Liver (tissue), 9 donors: ENCODE measurements around the gene ENOX2. TPM values are rescaled to one million over a fixed set of nuclear protein-coding genes. Genes with fewer than 3 reads are reported as not detected.

ENCODE experiments used
- DNase-seq: peaks from one replicate; pipeline ENCODE4 v3.0.0-alpha.2; 2017; ENCODE audit warnings: low spot score
- H3K27ac ChIP-seq, 2 donors: one replicate each; pipeline ENCODE4 v1.7.0; 2013; ENCODE audit warnings: inconsistent platforms in 2 of 2, low read length in 2 of 2, control low read depth in 1 of 2, low read depth in 1 of 2, mild to moderate bottlenecking in 1 of 2
- H3K27me3 ChIP-seq, 4 donors: one replicate each; pipeline versions ENCODE4 v1.6.1 to v1.7.0; 2013; ENCODE audit warnings: low read length in 3 of 4, inconsistent platforms in 1 of 4, mild to moderate bottlenecking in 1 of 4, moderate library complexity in 1 of 4; ENCODE audit not compliant: control insufficient read depth in 4 of 4, insufficient read depth in 4 of 4
- H3K36me3 ChIP-seq, 4 donors: one replicate each; pipeline versions ENCODE4 v1.6.1 to v1.7.0; 2013; ENCODE audit warnings: low read length in 3 of 4, mild to moderate bottlenecking in 3 of 4, low read depth in 1 of 4, moderate library complexity in 1 of 4; ENCODE audit not compliant: control insufficient read depth in 4 of 4, insufficient read depth in 3 of 4
- H3K4me1 ChIP-seq, 4 donors: one replicate each; pipeline versions ENCODE4 v1.6.1 to v1.7.0; 2013; ENCODE audit warnings: low read length in 3 of 4, mild to moderate bottlenecking in 3 of 4, moderate library complexity in 1 of 4; ENCODE audit not compliant: control insufficient read depth in 4 of 4, insufficient read depth in 4 of 4
- H3K4me3 ChIP-seq, 3 donors: one replicate each; pipeline versions ENCODE4 v1.6.1 to v1.7.0; 2013; ENCODE audit warnings: low read length in 3 of 3, control low read depth in 1 of 3, low read depth in 1 of 3, mild to moderate bottlenecking in 1 of 3
- H3K9ac ChIP-seq, 2 donors: one replicate each; pipeline ENCODE4 v1.7.0; 2013; ENCODE audit warnings: low read length in 2 of 2, mild to moderate bottlenecking in 2 of 2, moderate library complexity in 2 of 2, control low read depth in 1 of 2, low read depth in 1 of 2
- H3K9me3 ChIP-seq, 4 donors: one replicate each; pipeline versions ENCODE4 v1.6.1 to v1.7.0; 2013; ENCODE audit warnings: low read length in 3 of 4; ENCODE audit not compliant: control insufficient read depth in 4 of 4
- EGR1 ChIP-seq, 2 donors: IDR thresholded peaks; 2 replicates each; pipeline ENCODE4 v1.6.1; 2016 to 2018; ENCODE audit warnings: antibody characterized with exemption in 2 of 2, low read depth in 2 of 2
- FOXA1 ChIP-seq: IDR thresholded peaks from 2 replicates; pipeline ENCODE4 v1.6.1; 2016; ENCODE audit warnings: antibody characterized with exemption
- FOXA2 ChIP-seq: IDR thresholded peaks from 2 replicates; pipeline ENCODE4 v1.6.1; 2016; ENCODE audit warnings: antibody characterized with exemption
- GABPA ChIP-seq, 2 donors: IDR thresholded peaks in 1 of 2; conservative IDR thresholded peaks in 1 of 2; 2 replicates each; pipeline ENCODE4 v1.6.1; 2016; ENCODE audit warnings: antibody characterized with exemption in 2 of 2, mild to moderate bottlenecking in 1 of 2, moderate library complexity in 1 of 2
- HNF4A ChIP-seq, 2 donors: conservative IDR thresholded peaks; 2 replicates each; pipeline ENCODE4 v1.6.1; 2016; ENCODE audit warnings: antibody characterized with exemption in 2 of 2, mild to moderate bottlenecking in 2 of 2
- HNF4G ChIP-seq: IDR thresholded peaks from 2 replicates; pipeline ENCODE4 v1.6.1; 2016; ENCODE audit warnings: antibody characterized with exemption
- JUND ChIP-seq, 2 donors: IDR thresholded peaks; 2 replicates each; pipeline ENCODE4 v1.6.1; 2016; ENCODE audit warnings: antibody characterized with exemption in 2 of 2
- NR2F2 ChIP-seq: IDR thresholded peaks from 2 replicates; pipeline ENCODE4 v1.6.1; 2016; ENCODE audit warnings: antibody characterized with exemption
- RAD21 ChIP-seq, 2 donors: IDR thresholded peaks; 2 replicates each; pipeline ENCODE4 v1.6.1; 2016; ENCODE audit warnings: antibody characterized with exemption in 2 of 2, mild to moderate bottlenecking in 2 of 2
- RXRA ChIP-seq, 2 donors: IDR thresholded peaks; 2 replicates each; pipeline ENCODE4 v1.6.1; 2017 to 2018; ENCODE audit warnings: antibody characterized with exemption in 2 of 2, mild to moderate bottlenecking in 1 of 2
- SP1 ChIP-seq: IDR thresholded peaks from 2 replicates; pipeline ENCODE4 v1.6.1; 2018; ENCODE audit warnings: antibody characterized with exemption, mild to moderate bottlenecking
- TAF1 ChIP-seq: conservative IDR thresholded peaks from 2 replicates; pipeline ENCODE4 v1.6.1; 2016; ENCODE audit warnings: antibody characterized with exemption, mild to moderate bottlenecking
- YY1 ChIP-seq: IDR thresholded peaks from 2 replicates; pipeline ENCODE4 v1.6.1; 2016; ENCODE audit warnings: antibody characterized with exemption, mild to moderate bottlenecking
- WGBS: extraction: QIAGEN DNeasy Blood & Tissue Kit; methylation state at CpG from one replicate; pipeline ENCODE4 v1.1.7; 2013; 5-methylcytosine and 5-hydroxymethylcytosine counted together
- polyA plus RNA-seq, 2 donors: library from polyadenylated mRNA; stranded (reverse) in 1 of 2; unstranded in 1 of 2; fragments of 200-250 nt in 1 of 2; fragments of >200 nt in 1 of 2; fragmentation: Nextera tagmentation in 1 of 2; extraction: Ambion mirVana in 1 of 2; gene quantifications; one replicate each; pipeline versions ENCODE4 v1.2.1 to v1.2.3, GENCODE V29; 2013 to 2015
- total RNA-seq, 2 donors: library from RNA; depleted of rRNA; stranded (reverse); fragments of >200 nt; gene quantifications; one replicate each; pipeline ENCODE4 v1.2.3, GENCODE V29; 2014
- TF ChIP-seq, protein P1 (sequence below): IDR thresholded peaks from 2 replicates; pipeline ENCODE4 v1.6.1; 2016; ENCODE audit warnings: antibody characterized with exemption
- TF ChIP-seq, protein P2 (sequence below): IDR thresholded peaks from 2 replicates; pipeline ENCODE4 v1.6.1; 2016; ENCODE audit warnings: antibody characterized with exemption
- TF ChIP-seq, protein P3 (sequence below): IDR thresholded peaks from 2 replicates; pipeline ENCODE4 v1.6.1; 2016; ENCODE audit warnings: antibody characterized with exemption, mild to moderate bottlenecking
- TF ChIP-seq, protein P4 (sequence below): fragments of 150-350 bp; IDR thresholded peaks from 2 replicates; pipeline ENCODE4 v1.5.1; 2017; ENCODE audit warnings: improper control_type of control experiment, low read depth, low read length; ENCODE audit not compliant: missing input control
- TF ChIP-seq, protein P5 (sequence below): IDR thresholded peaks from 2 replicates; pipeline ENCODE4 v1.6.1; 2016; ENCODE audit warnings: antibody characterized with exemption
- donor health status: healthy.
- donor health status: healthy.
- donor health status: healthy.
- donor health status: healthy.
- donor health status: healthy.

Gene ENOX2
- total and polyA plus RNA-seq, 4 donors = 5.0 to 11.5 (median 6.5) TPM

DNA sequence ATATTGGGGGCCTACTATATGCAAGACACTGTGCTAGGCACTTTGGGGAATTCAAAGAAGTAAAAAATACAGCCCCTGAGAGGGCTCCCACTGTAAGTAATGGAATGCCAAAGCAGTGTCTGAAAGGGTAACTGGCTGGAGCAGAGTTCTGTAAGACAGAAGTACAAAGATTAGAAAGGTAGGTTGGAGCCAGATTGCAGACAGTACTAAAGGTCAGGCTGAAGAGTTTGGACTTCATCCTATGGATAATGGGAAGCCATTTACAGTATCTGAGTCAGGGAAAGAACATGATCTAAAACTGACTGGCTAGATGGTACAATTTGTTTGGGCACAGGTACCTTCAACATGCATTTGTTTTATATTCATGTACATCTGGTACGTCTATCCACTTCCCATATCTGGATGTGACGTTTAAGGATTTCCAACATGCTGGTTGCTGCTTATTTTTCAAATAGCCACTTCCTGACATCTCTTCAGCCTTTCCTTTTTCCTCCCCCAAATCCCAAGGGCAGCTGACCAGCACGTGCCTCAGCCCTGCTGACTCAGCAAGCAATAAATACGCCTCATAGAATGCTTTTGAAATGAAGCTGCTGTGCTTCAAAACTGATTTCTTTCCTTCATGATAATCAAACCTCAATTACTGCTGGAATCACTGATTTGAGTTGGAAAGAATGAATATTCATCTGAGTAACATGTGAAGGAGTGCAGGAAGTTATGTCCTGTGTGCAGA lies 9.5 kb downstream of the ENOX2 start:
- H3K27ac ChIP-seq = no peak overlapping the region
- no peak overlapping the region for H3K9ac ChIP-seq
- 63% methylated on average over 4 of the region's 4 CpGs for WGBS
- no peak for TF ChIP-seq RXRA (IDR thresholded peaks at IDR 0.05)
- TF ChIP-seq HNF4A (conservative IDR thresholded peaks at IDR 0.05) = peak in 1 of 2 donors; percentile 16
- no peaks in the 10 kb centered on the region for H3K36me3 ChIP-seq
- no peaks in the 10 kb centered on the region for H3K9me3 ChIP-seq
- H3K27me3 ChIP-seq = no peaks in the 10 kb centered on the region
- no peak overlapping the region for H3K4me3 ChIP-seq
- no peaks in the 10 kb centered on the region for H3K4me1 ChIP-seq
- no peak for DNase-seq

DNA sequence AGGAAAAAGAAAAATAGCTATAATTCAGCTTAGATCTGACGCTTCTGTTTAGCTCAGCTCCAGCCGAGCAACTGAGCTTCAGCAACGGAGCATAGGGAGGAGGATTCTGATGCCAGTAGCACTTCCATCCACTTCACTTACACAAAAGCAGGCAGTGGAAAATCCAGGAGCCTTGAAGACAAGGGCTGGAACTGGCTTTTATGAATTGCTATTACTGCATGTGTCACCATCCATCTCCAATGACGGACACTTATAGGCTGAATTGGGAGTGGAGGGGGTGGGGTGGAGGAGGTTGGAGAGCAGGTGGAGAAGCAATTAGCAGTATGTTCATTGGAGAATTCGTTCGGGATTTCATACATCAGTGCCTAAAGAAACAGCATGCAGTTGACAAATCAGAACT lies 15.6 kb downstream of the ENOX2 start:
- H3K36me3 ChIP-seq = no peaks in the 10 kb centered on the region
- no peaks in the 10 kb centered on the region for H3K27me3 ChIP-seq
- no peak for TF ChIP-seq GABPA (IDR thresholded peaks at IDR 0.05 in 1 of 2, conservative IDR thresholded peaks at IDR 0.05 in 1 of 2)
- TF ChIP-seq FOXA2 = no peak
- no peak for TF ChIP-seq HNF4A (conservative IDR thresholded peaks at IDR 0.05)
- TF ChIP-seq EGR1 (IDR thresholded peaks at IDR 0.05; ENCODE audit: low read depth in 2 of 2) = no peak
- TF ChIP-seq, protein P1, sequence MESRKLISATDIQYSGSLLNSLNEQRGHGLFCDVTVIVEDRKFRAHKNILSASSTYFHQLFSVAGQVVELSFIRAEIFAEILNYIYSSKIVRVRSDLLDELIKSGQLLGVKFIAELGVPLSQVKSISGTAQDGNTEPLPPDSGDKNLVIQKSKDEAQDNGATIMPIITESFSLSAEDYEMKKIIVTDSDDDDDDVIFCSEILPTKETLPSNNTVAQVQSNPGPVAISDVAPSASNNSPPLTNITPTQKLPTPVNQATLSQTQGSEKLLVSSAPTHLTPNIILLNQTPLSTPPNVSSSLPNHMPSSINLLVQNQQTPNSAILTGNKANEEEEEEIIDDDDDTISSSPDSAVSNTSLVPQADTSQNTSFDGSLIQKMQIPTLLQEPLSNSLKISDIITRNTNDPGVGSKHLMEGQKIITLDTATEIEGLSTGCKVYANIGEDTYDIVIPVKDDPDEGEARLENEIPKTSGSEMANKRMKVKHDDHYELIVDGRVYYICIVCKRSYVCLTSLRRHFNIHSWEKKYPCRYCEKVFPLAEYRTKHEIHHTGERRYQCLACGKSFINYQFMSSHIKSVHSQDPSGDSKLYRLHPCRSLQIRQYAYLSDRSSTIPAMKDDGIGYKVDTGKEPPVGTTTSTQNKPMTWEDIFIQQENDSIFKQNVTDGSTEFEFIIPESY = no peak
- TF ChIP-seq HNF4G = no peak
- TF ChIP-seq, protein P2, sequence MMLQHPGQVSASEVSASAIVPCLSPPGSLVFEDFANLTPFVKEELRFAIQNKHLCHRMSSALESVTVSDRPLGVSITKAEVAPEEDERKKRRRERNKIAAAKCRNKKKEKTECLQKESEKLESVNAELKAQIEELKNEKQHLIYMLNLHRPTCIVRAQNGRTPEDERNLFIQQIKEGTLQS = no peak
- TF ChIP-seq NR2F2 = no peak
- no peak for TF ChIP-seq FOXA1
- TF ChIP-seq RAD21 (IDR thresholded peaks at IDR 0.05) = no peak
- TF ChIP-seq RXRA (IDR thresholded peaks at IDR 0.05) = no peak
- no peak for TF ChIP-seq SP1
- TF ChIP-seq, protein P3, sequence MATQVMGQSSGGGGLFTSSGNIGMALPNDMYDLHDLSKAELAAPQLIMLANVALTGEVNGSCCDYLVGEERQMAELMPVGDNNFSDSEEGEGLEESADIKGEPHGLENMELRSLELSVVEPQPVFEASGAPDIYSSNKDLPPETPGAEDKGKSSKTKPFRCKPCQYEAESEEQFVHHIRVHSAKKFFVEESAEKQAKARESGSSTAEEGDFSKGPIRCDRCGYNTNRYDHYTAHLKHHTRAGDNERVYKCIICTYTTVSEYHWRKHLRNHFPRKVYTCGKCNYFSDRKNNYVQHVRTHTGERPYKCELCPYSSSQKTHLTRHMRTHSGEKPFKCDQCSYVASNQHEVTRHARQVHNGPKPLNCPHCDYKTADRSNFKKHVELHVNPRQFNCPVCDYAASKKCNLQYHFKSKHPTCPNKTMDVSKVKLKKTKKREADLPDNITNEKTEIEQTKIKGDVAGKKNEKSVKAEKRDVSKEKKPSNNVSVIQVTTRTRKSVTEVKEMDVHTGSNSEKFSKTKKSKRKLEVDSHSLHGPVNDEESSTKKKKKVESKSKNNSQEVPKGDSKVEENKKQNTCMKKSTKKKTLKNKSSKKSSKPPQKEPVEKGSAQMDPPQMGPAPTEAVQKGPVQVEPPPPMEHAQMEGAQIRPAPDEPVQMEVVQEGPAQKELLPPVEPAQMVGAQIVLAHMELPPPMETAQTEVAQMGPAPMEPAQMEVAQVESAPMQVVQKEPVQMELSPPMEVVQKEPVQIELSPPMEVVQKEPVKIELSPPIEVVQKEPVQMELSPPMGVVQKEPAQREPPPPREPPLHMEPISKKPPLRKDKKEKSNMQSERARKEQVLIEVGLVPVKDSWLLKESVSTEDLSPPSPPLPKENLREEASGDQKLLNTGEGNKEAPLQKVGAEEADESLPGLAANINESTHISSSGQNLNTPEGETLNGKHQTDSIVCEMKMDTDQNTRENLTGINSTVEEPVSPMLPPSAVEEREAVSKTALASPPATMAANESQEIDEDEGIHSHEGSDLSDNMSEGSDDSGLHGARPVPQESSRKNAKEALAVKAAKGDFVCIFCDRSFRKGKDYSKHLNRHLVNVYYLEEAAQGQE = no peak
- no peak for TF ChIP-seq YY1
- TF ChIP-seq JUND (IDR thresholded peaks at IDR 0.05) = no peak
- TF ChIP-seq, protein P4, sequence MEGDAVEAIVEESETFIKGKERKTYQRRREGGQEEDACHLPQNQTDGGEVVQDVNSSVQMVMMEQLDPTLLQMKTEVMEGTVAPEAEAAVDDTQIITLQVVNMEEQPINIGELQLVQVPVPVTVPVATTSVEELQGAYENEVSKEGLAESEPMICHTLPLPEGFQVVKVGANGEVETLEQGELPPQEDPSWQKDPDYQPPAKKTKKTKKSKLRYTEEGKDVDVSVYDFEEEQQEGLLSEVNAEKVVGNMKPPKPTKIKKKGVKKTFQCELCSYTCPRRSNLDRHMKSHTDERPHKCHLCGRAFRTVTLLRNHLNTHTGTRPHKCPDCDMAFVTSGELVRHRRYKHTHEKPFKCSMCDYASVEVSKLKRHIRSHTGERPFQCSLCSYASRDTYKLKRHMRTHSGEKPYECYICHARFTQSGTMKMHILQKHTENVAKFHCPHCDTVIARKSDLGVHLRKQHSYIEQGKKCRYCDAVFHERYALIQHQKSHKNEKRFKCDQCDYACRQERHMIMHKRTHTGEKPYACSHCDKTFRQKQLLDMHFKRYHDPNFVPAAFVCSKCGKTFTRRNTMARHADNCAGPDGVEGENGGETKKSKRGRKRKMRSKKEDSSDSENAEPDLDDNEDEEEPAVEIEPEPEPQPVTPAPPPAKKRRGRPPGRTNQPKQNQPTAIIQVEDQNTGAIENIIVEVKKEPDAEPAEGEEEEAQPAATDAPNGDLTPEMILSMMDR = no peak
- TF ChIP-seq, protein P5, sequence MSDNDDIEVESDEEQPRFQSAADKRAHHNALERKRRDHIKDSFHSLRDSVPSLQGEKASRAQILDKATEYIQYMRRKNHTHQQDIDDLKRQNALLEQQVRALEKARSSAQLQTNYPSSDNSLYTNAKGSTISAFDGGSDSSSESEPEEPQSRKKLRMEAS = no peak
- no peak for TF ChIP-seq TAF1
- H3K4me1 ChIP-seq = no peaks in the 10 kb centered on the region
- H3K4me3 ChIP-seq = no peak overlapping the region
- 98% methylated on average over 6 of the region's 6 CpGs for WGBS
- no peaks in the 10 kb centered on the region for H3K9me3 ChIP-seq
- no peak overlapping the region for H3K9ac ChIP-seq
- no peak overlapping the region for H3K27ac ChIP-seq
- no peak for DNase-seq
